COLO829 (cell line): ENCODE measurements around the gene SLC6A19.

ENCODE experiments used
- DNase-seq: peaks from one replicate; pipeline ENCODE4 v3.0.0; 2012; ENCODE audit warnings: low spot score

The SLC6A19 gene

GRCh38 chr5:1166370-1166769 lies 35.0 kb upstream of the SLC6A19 start:
- no peak for DNase-seq

- no peak for DNase-seq
Measured at GRCh38 chr5:1167361-1167727, 34.1 kb upstream of the SLC6A19 start.

GRCh38 chr5:1167728-1168709 lies 33.4 kb upstream of the SLC6A19 start:
- DNase-seq = peak; percentile 56

GRCh38 chr5:1168796-1169195 lies 32.6 kb upstream of the SLC6A19 start:
- no peak for DNase-seq

- DNase-seq = no peak
Measured at GRCh38 chr5:1169211-1170115, 31.9 kb upstream of the SLC6A19 start.

- no peak for DNase-seq
Measured at GRCh38 chr5:1171340-1171941, 30.0 kb upstream of the SLC6A19 start.

GRCh38 chr5:1172007-1172581 lies 29.3 kb upstream of the SLC6A19 start:
- DNase-seq = no peak

- DNase-seq = no peak
Measured at GRCh38 chr5:1172670-1173404, 28.6 kb upstream of the SLC6A19 start.

- DNase-seq = no peak
Measured at GRCh38 chr5:1173485-1174070, 27.8 kb upstream of the SLC6A19 start.

- DNase-seq = peak; percentile 63
Measured at GRCh38 chr5:1174122-1174936, 27.1 kb upstream of the SLC6A19 start.

GRCh38 chr5:1175015-1175414 lies 26.4 kb upstream of the SLC6A19 start:
- no peak for DNase-seq

- no peak for DNase-seq
Measured at GRCh38 chr5:1175801-1176472, 25.5 kb upstream of the SLC6A19 start.

- DNase-seq = no peak
Measured at GRCh38 chr5:1176473-1177391, 24.7 kb upstream of the SLC6A19 start.

- no peak for DNase-seq
Measured at GRCh38 chr5:1177826-1178528, 23.4 kb upstream of the SLC6A19 start.

- DNase-seq = no peak
Measured at GRCh38 chr5:1178529-1179382, 22.6 kb upstream of the SLC6A19 start.

- DNase-seq = no peak
Measured at GRCh38 chr5:1179383-1179715, 22.0 kb upstream of the SLC6A19 start.

- DNase-seq = no peak
Measured at GRCh38 chr5:1180096-1180495, 21.3 kb upstream of the SLC6A19 start.
